NCI-H1048 (cell line): ENCODE measurements around the gene AGAP4.
"Not testable (repeated sequence)": the region's sequence is repeated elsewhere in the genome, so short reads cannot be mapped to it uniquely, and the experiment has no call there.

ENCODE experiments used
- DNase-seq: peaks from one replicate; lab custom pipeline; 2025; lab: John Stamatoyannopoulos, UW

Gene AGAP4

GRCh38 chr10:45847400-45847799, at the start of gene AGAP4:
Gene AGAP4, minus strand, starts transcription at chr10:45847500. Its CDS starts 153 bp downstream, at chr10:45847347.
- DNase-seq = not testable (repeated sequence)

- not testable (repeated sequence) for DNase-seq
These were observed 43.4 kb upstream of the AGAP4 start for GRCh38 chr10:45890721-45891120.

- DNase-seq = not testable (repeated sequence)
These were observed 42.4 kb upstream of the AGAP4 start for GRCh38 chr10:45889539-45890230.

- DNase-seq = not testable (repeated sequence)
These were observed 35.6 kb upstream of the AGAP4 start for GRCh38 chr10:45882880-45883279.

GRCh38 chr10:45865404-45865803, 18.1 kb upstream of the AGAP4 start:
- DNase-seq = not testable (repeated sequence)

- not testable (repeated sequence) for DNase-seq
These were observed 17.0 kb upstream of the AGAP4 start for GRCh38 chr10:45864264-45864663.

GRCh38 chr10:45863632-45864031, 16.3 kb upstream of the AGAP4 start:
- not testable (repeated sequence) for DNase-seq

GRCh38 chr10:45857931-45858330, 10.6 kb upstream of the AGAP4 start:
- DNase-seq = not testable (repeated sequence)

- not testable (repeated sequence) for DNase-seq
These were observed 1.2 kb upstream of the AGAP4 start for GRCh38 chr10:45848467-45848866.

- DNase-seq = not testable (repeated sequence)
These were observed 24.4 kb downstream of the AGAP4 start for GRCh38 chr10:45822918-45823317.

- DNase-seq = not testable (repeated sequence)
These were observed 27.0 kb downstream of the AGAP4 start for GRCh38 chr10:45820107-45820830.

- DNase-seq = no peak
These were observed 27.7 kb downstream of the AGAP4 start for GRCh38 chr10:45819552-45819951.

- DNase-seq = no peak
These were observed 29.4 kb downstream of the AGAP4 start for GRCh38 chr10:45817912-45818311.

GRCh38 chr10:45817130-45817859, 30.0 kb downstream of the AGAP4 start:
- DNase-seq = no peak

GRCh38 chr10:45814146-45814545, 33.2 kb downstream of the AGAP4 start:
- not testable (repeated sequence) for DNase-seq

- DNase-seq = not testable (repeated sequence)
These were observed 34.3 kb downstream of the AGAP4 start for GRCh38 chr10:45812959-45813358.

- DNase-seq = no peak
These were observed 36.2 kb downstream of the AGAP4 start for GRCh38 chr10:45811075-45811474.

- no peak for DNase-seq
These were observed 37.5 kb downstream of the AGAP4 start for GRCh38 chr10:45809837-45810236.

GRCh38 chr10:45804996-45805395, 42.3 kb downstream of the AGAP4 start:
- DNase-seq = not testable (repeated sequence)

GRCh38 chr10:45803060-45804010, 44.0 kb downstream of the AGAP4 start:
- not testable (repeated sequence) for DNase-seq

GRCh38 chr10:45794761-45795160, 52.5 kb downstream of the AGAP4 start:
- DNase-seq = not testable (repeated sequence)
